HG02884 (cell line): ENCODE data around the gene FAXC.

Experiments
- ATAC-seq: cut with Tn5 transposase; IDR thresholded peaks from one replicate; pipeline ENCODE4 v1.9.1; 2021; ENCODE audit warnings: mild to moderate bottlenecking, moderate library complexity; ENCODE audit not compliant: unreplicated experiment

FAXC gene

GRCh38 chr6:99349171-99350141, at the start of gene FAXC:
TSS of gene FAXC (minus strand) at chr6:99349674. CDS start at chr6:99349372, 302 bp downstream.
- ATAC-seq = peak; percentile 50

GRCh38 chr6:99397287-99397686, 47.8 kb upstream of the FAXC start:
- no peak for ATAC-seq

GRCh38 chr6:99393698-99394531, 44.4 kb upstream of the FAXC start, which contains the start of gene COQ3:
TSS of gene COQ3 (minus strand) at chr6:99394195. CDS start at chr6:99394179, 16 bp downstream.
- ATAC-seq = peak; percentile 68

- ATAC-seq = peak; percentile 35
Observed at GRCh38 chr6:99393366-99393697, 43.9 kb upstream of the FAXC start.

GRCh38 chr6:99390896-99391295, 41.4 kb upstream of the FAXC start:
- no peak for ATAC-seq

- no peak for ATAC-seq
Observed at GRCh38 chr6:99384507-99384906, 35.0 kb upstream of the FAXC start.

GRCh38 chr6:99378636-99379035, 29.2 kb upstream of the FAXC start:
- no peak for ATAC-seq

- no peak for ATAC-seq
Observed at GRCh38 chr6:99369533-99369932, 20.1 kb upstream of the FAXC start.

- no peak for ATAC-seq
Observed at GRCh38 chr6:99366852-99367251, 17.4 kb upstream of the FAXC start.

GRCh38 chr6:99364026-99364425, 14.6 kb upstream of the FAXC start:
- peak; percentile 91 for ATAC-seq

- ATAC-seq = no peak
Observed at GRCh38 chr6:99362678-99363268, 13.3 kb upstream of the FAXC start.

- no peak for ATAC-seq
Observed at GRCh38 chr6:99359800-99360199, 10.3 kb upstream of the FAXC start.

- ATAC-seq = no peak
Observed at GRCh38 chr6:99356641-99357040, 7.2 kb upstream of the FAXC start.

GRCh38 chr6:99354983-99355382, 5.5 kb upstream of the FAXC start:
- no peak for ATAC-seq

- no peak for ATAC-seq
Observed at GRCh38 chr6:99353126-99353525, 3.7 kb upstream of the FAXC start.

- no peak for ATAC-seq
Observed at GRCh38 chr6:99350573-99350972, 1.1 kb upstream of the FAXC start.

GRCh38 chr6:99348288-99349170, 945 bp downstream of the FAXC start:
- ATAC-seq = no peak

- no peak for ATAC-seq
Observed at GRCh38 chr6:99347804-99348203, 1.7 kb downstream of the FAXC start.

- no peak for ATAC-seq
Observed at GRCh38 chr6:99346595-99346994, 2.9 kb downstream of the FAXC start.

GRCh38 chr6:99345164-99345563, 4.3 kb downstream of the FAXC start:
- no peak for ATAC-seq
